T-helper 1 cell (primary cell): ENCODE data around the gene KRT76.

Source experiments
- DNase-seq, 5 donors: peaks; one replicate each; pipeline ENCODE4 v3.0.0-alpha.2; 2012 to 2020

KRT76 gene

GRCh38 chr12:52728374-52728773 is 48.8 kb downstream of the KRT76 start:
- DNase-seq, result no peak

- DNase-seq, result no peak
These were observed 50.1 kb downstream of the KRT76 start for GRCh38 chr12:52727037-52727436.

- no peak for DNase-seq
These were observed 50.7 kb downstream of the KRT76 start for GRCh38 chr12:52726451-52726850.

- no peak for DNase-seq
These were observed 52.8 kb downstream of the KRT76 start for GRCh38 chr12:52724384-52724783.

GRCh38 chr12:52722680-52723079 is 54.5 kb downstream of the KRT76 start:
- no peak for DNase-seq

- DNase-seq, result no peak
These were observed 55.2 kb downstream of the KRT76 start for GRCh38 chr12:52721838-52722470.

GRCh38 chr12:52720365-52720886 is 56.7 kb downstream of the KRT76 start:
- DNase-seq, result no peak
